ENCODE data around the gene LIG1. TPM values are rescaled to one million over a fixed set of nuclear protein-coding genes. Genes with fewer than 3 reads are reported as not detected.

LIG1 gene
- total RNA-seq, 3 donors from 2014 or later (not counting 1 experiment from before 2014, with no cell fraction given), result 45.4 to 65.2 (median 57.2) TPM

DNA sequence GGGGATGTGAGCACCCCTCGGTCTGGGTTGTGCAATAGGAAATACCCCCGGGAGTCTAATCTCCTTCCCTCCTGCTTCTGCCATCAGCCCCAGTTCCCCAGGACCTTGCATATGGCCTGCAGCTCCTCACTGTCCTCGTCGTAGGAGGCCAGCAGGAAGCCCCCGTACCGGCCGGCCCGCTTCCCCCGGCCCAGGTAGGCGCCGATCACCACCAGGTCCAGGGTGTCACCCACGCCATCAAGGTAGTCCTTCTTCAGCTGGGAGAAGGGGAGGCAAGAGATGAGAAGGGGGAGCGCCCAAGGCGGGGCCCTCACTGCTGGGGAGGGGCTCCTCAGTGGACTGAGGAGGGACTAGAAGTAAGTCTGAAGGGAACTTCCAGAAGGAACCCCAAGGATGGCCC is 49.1 kb downstream of the LIG1 start:
- H3K4me1 ChIP-seq (ENCODE audit: control insufficient read depth, insufficient read depth, low read length), result peaks cover 13% of the 10 kb centered on the region
- 88% methylated on average over 14 of the region's 14 CpGs for WGBS (ENCODE audit: insufficient coverage)
- H3K9me3 Mint-ChIP-seq, result no peaks in the 10 kb centered on the region
- no peak overlapping the region for H3K27ac ChIP-seq (ENCODE audit: low read length)
- H3K36me3 ChIP-seq (ENCODE audit: control insufficient read depth, insufficient read depth, low read length), result peaks cover 6% of the 10 kb centered on the region
- peaks cover 0 to 15% of the 10 kb centered on the region in 2 donors for H3K4me1 Mint-ChIP-seq
- TF ChIP-seq, protein P1, sequence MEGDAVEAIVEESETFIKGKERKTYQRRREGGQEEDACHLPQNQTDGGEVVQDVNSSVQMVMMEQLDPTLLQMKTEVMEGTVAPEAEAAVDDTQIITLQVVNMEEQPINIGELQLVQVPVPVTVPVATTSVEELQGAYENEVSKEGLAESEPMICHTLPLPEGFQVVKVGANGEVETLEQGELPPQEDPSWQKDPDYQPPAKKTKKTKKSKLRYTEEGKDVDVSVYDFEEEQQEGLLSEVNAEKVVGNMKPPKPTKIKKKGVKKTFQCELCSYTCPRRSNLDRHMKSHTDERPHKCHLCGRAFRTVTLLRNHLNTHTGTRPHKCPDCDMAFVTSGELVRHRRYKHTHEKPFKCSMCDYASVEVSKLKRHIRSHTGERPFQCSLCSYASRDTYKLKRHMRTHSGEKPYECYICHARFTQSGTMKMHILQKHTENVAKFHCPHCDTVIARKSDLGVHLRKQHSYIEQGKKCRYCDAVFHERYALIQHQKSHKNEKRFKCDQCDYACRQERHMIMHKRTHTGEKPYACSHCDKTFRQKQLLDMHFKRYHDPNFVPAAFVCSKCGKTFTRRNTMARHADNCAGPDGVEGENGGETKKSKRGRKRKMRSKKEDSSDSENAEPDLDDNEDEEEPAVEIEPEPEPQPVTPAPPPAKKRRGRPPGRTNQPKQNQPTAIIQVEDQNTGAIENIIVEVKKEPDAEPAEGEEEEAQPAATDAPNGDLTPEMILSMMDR (IDR thresholded peaks at IDR 0.05), result no peak
- DNase-seq, result no peak
- no peak for ATAC-seq
- no peaks in the 10 kb centered on the region for H3K27me3 ChIP-seq (ENCODE audit: control insufficient read depth, insufficient read depth, low read length)
- H3K4me3 Mint-ChIP-seq, result no peak overlapping the region
- no peaks in the 10 kb centered on the region for H3K27me3 Mint-ChIP-seq (ENCODE audit: low read depth in 2 of 2)
- intact Hi-C loops (cut with micrococcal nuclease), result no loop called here
- H3K36me3 Mint-ChIP-seq, result peaks cover 5% of the 10 kb centered on the region
- H3K4me3 ChIP-seq (ENCODE audit: low read length), result no peak overlapping the region
- H3K27ac Mint-ChIP-seq, result no peak overlapping the region
- H3K9me3 ChIP-seq (ENCODE audit: control insufficient read depth, insufficient read depth, low read length), result no peaks in the 10 kb centered on the region

DNA sequence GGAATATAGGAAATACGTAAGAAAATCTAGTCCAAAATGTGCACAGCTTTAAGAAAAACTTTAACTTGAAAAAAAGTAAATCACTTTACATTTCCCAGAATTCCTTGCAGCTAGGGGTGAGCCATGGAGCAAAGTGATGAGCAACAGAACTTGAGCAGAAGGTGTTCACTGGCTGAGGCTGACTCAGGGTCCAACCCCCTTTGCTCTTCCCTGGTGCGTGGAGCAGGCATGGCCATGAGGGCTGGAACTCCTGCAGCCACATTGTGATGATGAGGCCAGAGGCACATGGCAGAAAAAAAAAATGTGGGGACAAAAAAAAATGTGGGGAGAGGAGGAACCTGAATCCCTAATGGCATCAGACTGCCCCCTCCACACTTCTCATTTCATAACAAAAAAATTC is 49.6 kb downstream of the LIG1 start:
- TF ChIP-seq, protein P1 (IDR thresholded peaks at IDR 0.05), result no peak
- Mint-ChIP-seq H3K4me1 (peaks cover 0 to 15% of the 10 kb centered on the region in 2 donors), H3K4me3 (no peak overlapping the region), H3K27ac (no peak overlapping the region), H3K36me3 (peaks cover 5% of the 10 kb centered on the region), H3K9me3 (no peaks in the 10 kb centered on the region), H3K27me3 (ENCODE audit: low read depth in 2 of 2) (no peaks in the 10 kb centered on the region)
- Histone ChIP-seq H3K9me3 (ENCODE audit: control insufficient read depth, insufficient read depth, low read length) (no peaks in the 10 kb centered on the region), H3K36me3 (ENCODE audit: control insufficient read depth, insufficient read depth, low read length) (peaks cover 9% of the 10 kb centered on the region), H3K4me1 (ENCODE audit: control insufficient read depth, insufficient read depth, low read length) (peaks cover 13% of the 10 kb centered on the region), H3K4me3 (ENCODE audit: low read length) (no peak overlapping the region), H3K27ac (ENCODE audit: low read length) (no peak overlapping the region), H3K27me3 (ENCODE audit: control insufficient read depth, insufficient read depth, low read length) (no peaks in the 10 kb centered on the region)
- 100% methylated on average over 2 of the region's 2 CpGs for WGBS (ENCODE audit: insufficient coverage)
- ATAC-seq (no peak), DNase-seq (no peak)
- intact Hi-C loops (cut with micrococcal nuclease), result no loop called here

DNA sequence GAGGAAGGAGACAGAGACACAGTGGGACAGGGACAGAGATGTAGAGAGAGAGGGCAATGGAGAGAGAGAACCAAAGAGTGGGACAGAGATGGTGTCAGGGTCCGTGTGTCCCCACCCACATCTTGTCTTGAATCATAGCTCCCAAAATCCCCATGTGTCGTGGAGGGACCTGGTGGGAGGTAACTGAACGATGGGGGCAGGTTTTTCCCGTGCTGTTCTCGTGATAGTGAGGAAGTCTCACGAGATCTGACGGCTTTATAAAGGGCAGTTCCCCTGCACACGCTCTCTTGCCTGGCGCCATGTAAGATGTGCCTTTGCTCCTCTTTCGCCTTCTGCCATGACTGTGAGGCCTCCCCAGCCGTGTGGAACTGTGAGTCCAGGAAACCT is 52.0 kb downstream of the LIG1 start:
- WGBS (ENCODE audit: insufficient coverage), result 97% methylated on average over 10 of the region's 11 CpGs
- Histone ChIP-seq H3K27ac (ENCODE audit: low read length) (no peak overlapping the region), H3K27me3 (ENCODE audit: control insufficient read depth, insufficient read depth, low read length) (no peaks in the 10 kb centered on the region), H3K4me1 (ENCODE audit: control insufficient read depth, insufficient read depth, low read length) (peaks cover 13% of the 10 kb centered on the region), H3K4me3 (ENCODE audit: low read length) (no peak overlapping the region), H3K36me3 (ENCODE audit: control insufficient read depth, insufficient read depth, low read length) (peaks cover 11% of the 10 kb centered on the region), H3K9me3 (ENCODE audit: control insufficient read depth, insufficient read depth, low read length) (no peaks in the 10 kb centered on the region)
- no peaks in the 10 kb centered on the region for H3K36me3 Mint-ChIP-seq
- DNase-seq (no peak), ATAC-seq (no peak)
- TF ChIP-seq, protein P1 (IDR thresholded peaks at IDR 0.05), result no peak
- H3K27me3 Mint-ChIP-seq (ENCODE audit: low read depth in 2 of 2), result no peaks in the 10 kb centered on the region
- H3K4me3 Mint-ChIP-seq, result no peak overlapping the region
- peaks cover 0 to 15% of the 10 kb centered on the region in 2 donors for H3K4me1 Mint-ChIP-seq
- intact Hi-C loops (cut with micrococcal nuclease), result no loop called here
- peak overlapping the region; percentile 17 to 81 for H3K27ac Mint-ChIP-seq
- no peaks in the 10 kb centered on the region for H3K9me3 Mint-ChIP-seq

DNA sequence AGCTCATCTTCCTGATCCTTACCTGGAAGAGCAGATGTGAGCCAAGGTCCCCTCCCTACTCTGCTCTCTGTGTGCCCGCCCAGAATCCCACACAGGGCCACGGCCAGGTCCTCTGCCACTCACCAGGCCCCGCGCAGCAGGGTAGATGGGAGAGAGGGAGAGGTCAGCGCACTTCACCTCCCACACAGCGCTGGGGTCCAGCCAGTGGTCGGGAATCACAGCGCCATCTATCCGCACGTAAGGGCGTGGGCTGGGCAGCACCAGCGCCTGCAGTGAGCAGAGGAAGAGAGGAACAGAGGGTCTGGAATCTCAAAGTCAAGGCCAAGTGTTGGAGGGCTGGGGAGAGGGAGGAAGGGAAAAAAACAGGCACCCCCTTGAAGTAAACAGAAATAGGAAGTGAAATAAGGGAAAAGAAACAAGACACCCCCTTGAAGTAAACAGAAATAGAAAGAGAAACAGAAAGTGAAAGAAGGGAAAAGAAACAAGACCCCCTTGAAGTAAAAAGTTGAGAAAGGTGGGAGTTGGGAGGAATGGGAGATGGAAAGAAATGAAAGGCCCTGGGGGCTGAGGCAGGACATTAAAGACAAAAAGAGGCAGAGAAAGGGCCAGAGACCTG is 52.5 kb downstream of the LIG1 start:
- H3K4me3 Mint-ChIP-seq, result no peak overlapping the region
- no peak for ATAC-seq
- Histone ChIP-seq H3K4me1 (ENCODE audit: control insufficient read depth, insufficient read depth, low read length) (peaks cover 13% of the 10 kb centered on the region), H3K9me3 (ENCODE audit: control insufficient read depth, insufficient read depth, low read length) (no peaks in the 10 kb centered on the region), H3K27me3 (ENCODE audit: control insufficient read depth, insufficient read depth, low read length) (no peaks in the 10 kb centered on the region), H3K4me3 (ENCODE audit: low read length) (no peak overlapping the region), H3K27ac (ENCODE audit: low read length) (no peak overlapping the region), H3K36me3 (ENCODE audit: control insufficient read depth, insufficient read depth, low read length) (peaks cover 8% of the 10 kb centered on the region)
- no peaks in the 10 kb centered on the region for H3K9me3 Mint-ChIP-seq
- H3K36me3 Mint-ChIP-seq, result no peaks in the 10 kb centered on the region
- H3K27me3 Mint-ChIP-seq (ENCODE audit: low read depth in 2 of 2), result no peaks in the 10 kb centered on the region
- no peak for DNase-seq
- peaks cover 0 to 15% of the 10 kb centered on the region in 2 donors for H3K4me1 Mint-ChIP-seq
- WGBS (ENCODE audit: insufficient coverage), result 92% methylated on average over 9 of the region's 12 CpGs
- TF ChIP-seq, protein P1 (IDR thresholded peaks at IDR 0.05), result no peak
- intact Hi-C loops (cut with micrococcal nuclease), result no loop called here
- H3K27ac Mint-ChIP-seq, result peak overlapping the region; percentile 17 to 81

Measured in natural killer cell (primary cell).